NCI-H1436 treated with DMSO at 0.1 percent for 48 hours (cell line): ENCODE measurements around the gene KRT79.

Experiments
- DNase-seq: peaks from one replicate; lab custom pipeline; 2025; lab: John Stamatoyannopoulos, UW

Gene KRT79

GRCh38 chr12:52818388-52818787 is 15.7 kb downstream of the KRT79 start:
- DNase-seq = no peak

- no peak for DNase-seq
Measured at GRCh38 chr12:52817699-52818238, 16.3 kb downstream of the KRT79 start.

GRCh38 chr12:52817003-52817698 is 17.0 kb downstream of the KRT79 start:
- DNase-seq = no peak

- DNase-seq = no peak
Measured at GRCh38 chr12:52815676-52816588, 18.2 kb downstream of the KRT79 start.

DNA sequence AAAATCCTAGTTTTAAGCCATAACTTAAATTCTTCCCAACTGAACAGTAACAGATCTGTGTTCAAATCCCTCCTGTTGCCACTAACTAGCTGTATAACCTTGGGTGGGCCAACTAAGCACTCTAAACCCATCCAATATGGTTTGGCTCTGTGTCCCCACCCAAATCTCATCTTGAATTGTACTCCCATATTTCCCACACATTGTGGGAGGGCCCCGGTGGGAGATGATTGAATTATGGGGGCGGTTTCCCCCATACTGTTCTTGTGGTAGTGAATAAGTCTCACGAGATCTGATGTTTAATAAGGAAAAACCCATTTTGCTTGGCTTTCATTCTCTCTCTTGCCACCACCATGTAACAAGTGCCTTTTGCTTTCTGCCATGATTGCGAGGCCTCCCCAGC is 18.9 kb downstream of the KRT79 start:
- no peak for DNase-seq

DNA sequence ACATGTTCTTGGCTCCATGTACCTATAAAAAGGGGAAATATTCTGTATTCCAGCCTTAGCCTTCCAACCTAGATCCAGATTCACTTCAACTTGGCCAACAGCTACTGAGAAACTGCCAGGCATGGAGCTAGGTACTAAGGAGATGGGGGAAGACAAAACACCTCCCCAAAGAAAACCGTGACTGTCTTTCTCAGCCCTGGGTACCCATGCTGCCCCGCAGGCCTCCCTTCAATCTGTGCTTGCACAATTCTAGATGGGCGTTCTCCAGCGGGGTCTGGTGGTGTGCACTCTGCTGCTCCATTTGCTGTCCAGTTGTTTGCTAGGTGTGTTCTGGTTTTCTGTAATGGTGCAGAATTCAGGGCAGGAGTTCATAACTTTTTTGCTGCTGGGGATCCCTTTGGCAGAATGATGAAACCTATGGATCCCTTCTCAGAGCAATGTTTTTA is 19.4 kb downstream of the KRT79 start:
- no peak for DNase-seq

GRCh38 chr12:52813885-52814709 is 20.0 kb downstream of the KRT79 start, which contains the start of gene KRT4:
KRT4 (minus strand) TSS chr12:52814116; CDS start chr12:52814058, 58 bp downstream.
- no peak for DNase-seq

DNA sequence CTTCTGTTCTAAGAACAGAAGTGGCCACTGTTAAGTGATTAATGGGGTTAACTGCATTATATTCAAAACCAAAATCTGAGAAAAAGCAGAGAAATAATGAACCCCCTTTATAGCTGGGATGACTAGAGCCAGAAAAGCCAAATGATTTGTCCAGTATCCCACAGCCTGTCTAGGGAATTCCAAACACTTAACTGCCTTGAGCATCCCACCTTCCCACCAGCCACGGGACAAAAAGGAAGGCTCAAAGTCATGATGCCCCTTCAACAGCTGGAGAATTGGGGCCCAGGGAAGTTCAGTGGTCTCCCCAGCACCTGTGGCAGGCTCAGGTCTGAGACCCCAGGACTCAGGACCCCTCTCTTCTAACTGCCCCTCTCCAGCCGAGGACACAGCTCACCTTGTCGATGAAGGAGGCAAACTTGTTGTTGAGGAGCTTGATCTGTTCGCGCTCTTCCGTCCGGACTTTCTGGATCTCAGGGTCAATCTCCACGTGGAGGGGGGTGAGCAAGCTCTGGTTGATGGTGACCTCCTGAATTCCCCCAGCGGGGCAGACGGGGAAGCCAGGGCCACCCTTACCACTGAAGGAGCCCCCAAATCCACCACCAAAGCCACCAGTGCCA is 20.8 kb downstream of the KRT79 start:
- no peak for DNase-seq

DNA sequence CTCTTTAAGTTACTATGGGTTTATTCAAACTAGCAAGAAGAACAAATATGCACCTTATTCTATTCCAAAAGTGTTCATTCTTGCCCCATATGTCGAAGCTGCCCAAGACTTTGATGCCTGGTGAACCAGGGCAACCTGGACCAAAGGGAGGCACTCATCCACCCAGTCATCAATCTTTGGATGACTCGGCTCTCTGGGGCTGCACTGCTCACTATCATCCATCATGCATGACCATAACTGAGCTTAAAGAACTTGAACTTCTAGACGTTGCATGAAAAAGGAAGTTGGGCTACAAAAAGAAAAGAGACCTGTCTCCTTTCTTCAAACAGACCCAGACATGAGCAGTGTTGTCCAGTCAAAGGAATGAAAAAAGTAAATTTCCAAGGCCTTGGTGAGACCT is 21.4 kb downstream of the KRT79 start:
- DNase-seq = no peak

DNA sequence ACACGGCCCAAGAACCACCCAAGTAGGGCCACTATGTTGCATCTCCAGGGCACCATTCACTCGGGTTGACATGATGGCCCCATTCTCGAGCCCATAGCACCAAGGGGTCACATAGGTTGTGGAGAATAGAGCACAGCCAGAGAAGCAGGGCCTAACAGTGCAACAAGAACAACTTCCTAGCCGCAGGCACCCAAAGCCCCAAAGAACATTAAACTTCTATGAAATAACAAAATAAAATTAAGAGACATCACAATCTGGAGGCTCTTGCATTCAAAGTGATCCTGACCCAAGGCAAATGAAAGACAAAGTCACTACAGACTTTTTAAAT is 22.1 kb downstream of the KRT79 start:
- no peak for DNase-seq

- DNase-seq = no peak
Measured at GRCh38 chr12:52811191-52812072, 22.7 kb downstream of the KRT79 start.

- DNase-seq = no peak
Measured at GRCh38 chr12:52810554-52810953, 23.6 kb downstream of the KRT79 start.

DNA sequence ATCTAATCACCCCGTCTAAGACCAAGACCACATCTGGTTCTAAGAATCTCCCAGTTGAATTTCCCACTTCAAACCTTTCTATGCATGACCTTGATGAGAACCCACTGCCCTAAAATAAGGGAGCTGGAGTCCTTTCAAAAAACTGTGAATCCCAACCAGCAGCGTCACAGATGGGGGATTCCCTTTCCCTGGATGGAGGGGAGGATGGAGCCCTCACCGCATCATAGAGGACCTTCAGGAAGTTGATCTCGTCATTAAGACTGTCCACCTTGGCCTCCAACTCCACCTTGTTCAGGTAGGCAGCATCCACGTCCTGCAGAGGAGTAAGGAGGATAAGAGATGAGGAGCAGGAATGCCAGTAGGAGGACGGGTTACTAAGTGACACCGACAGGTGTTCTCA is 24.9 kb downstream of the KRT79 start:
- DNase-seq = no peak

DNA sequence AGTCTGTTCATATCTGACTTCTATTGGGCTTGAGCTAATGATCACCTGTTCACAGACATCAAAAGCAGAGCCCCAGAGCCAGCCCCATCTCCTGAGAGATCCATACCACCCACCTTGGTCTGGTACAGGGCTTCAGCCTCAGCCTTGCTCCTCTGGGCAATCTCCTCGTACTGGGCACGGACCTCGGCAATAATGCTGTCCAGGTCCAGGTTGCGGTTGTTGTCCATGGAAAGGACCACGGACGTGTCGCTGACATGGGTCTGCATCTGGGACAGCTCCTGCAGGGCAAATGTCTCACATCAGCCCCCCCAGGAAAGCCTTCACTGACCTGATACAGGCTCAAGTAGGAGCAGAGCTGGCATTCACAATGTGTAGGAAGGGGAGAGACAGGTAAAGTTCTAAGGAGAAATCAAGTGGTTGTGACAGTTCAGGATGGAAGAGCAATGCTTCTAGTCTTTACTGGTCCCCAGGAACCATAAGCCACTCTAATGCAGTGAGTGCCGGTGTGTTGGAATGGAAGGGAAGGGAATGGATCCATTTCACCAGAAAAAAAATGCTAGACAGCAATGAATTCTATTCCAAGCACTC is 25.4 kb downstream of the KRT79 start:
- no peak for DNase-seq

DNA sequence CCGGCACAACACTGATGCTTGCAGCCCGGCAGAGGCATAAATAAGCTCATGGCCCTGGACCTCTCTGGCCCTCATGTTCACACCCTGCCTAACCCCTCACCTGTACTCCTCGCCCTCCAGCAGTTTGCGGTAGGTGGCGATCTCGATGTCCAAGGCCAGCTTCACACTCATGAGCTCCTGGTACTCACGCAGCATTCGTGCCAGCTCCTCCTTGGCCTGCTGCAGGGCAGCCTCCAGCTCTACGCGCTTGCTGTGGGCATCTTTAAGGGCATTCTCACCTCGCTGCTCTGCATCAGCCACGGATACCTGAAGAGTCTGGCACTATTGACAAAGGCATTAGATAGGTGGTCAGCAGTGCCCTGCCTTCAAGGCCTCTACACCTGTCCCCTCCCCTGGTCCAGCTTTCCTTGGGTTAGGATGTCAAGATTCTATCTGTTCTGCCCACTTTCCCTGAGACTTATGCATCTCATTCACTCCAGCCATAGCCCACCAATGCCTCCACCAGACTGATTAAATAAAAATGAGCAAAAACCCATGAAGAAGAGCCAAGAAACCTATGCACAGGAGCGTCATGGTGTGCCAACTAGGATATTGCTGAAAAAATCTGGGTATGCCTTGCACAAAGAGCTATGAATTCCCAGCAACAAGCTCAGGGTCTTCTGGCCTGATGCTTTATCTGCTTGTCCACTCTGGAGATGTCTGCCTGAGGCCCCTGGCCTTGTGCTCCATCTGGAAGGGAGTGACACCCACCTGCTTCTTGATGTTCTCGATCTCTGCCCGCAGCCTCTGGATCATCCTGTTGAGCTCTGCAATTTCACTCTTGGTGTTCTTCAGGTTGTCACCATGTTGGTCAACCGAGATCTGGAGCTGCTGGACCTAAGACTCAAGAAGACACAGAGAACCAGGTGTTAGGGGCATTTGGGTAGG is 26.3 kb downstream of the KRT79 start:
- DNase-seq = no peak

DNA sequence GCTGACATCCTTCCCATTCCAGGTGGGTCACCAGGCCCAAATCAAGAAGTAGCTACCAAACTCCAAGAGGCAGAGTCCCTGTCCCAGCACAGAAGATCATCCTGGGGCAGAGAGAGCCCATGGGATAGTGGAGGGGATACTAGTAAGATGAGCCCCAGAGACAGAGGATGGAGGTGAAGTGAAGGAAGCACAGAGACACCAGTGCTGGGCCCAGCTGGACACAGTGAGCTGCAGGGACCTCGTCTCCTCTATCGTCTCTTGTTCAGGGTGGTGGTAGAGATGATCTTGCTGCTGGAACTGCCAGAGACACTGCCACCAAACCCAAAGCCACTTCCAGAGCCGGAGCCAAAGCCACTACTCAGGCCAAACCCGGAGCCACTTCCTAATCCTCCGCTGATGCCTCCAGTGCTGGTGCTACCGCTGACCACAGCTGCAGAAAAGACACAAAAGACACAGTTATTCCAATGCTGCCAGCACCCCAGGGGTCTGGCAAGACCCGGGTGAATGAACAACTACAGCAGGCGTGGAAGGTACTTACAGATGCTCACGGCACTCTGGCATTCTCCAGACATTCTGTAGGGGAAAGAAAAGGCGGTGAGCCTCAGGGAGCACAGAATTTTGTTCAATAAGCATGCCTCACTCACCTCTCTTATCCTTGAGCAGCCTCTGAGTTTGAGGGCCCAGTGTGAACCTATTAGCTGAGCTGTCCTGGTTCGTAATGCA is 27.1 kb downstream of the KRT79 start:
- no peak for DNase-seq

- no peak for DNase-seq
Measured at GRCh38 chr12:52806169-52806811, 27.8 kb downstream of the KRT79 start.

DNA sequence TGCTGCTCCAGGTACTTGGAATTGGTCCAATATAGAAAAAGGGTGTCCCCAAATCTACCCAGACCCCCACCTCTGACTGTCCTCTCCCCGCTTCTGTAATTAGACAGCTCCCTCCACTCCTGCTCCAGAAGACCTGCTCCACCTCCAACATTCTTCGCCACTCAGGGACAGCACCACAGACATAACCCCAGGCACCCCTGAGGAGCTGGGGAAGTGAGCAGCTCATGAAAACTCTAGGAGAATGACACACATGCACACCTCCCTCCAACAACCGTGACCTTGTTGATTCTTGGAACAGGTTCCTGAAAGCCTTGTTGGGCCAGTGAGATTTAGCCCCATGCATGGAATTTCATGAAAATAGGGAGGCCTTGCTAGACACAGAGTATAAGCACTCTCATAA is 28.4 kb downstream of the KRT79 start:
- no peak for DNase-seq
